ENCODE results near the gene SLC25A15. TPM values are rescaled to one million over a fixed set of nuclear protein-coding genes. Genes with fewer than 3 reads are reported as not detected.

Gene SLC25A15
- total RNA-seq, 1 donor from 2014 or later: 12.2 TPM

DNA sequence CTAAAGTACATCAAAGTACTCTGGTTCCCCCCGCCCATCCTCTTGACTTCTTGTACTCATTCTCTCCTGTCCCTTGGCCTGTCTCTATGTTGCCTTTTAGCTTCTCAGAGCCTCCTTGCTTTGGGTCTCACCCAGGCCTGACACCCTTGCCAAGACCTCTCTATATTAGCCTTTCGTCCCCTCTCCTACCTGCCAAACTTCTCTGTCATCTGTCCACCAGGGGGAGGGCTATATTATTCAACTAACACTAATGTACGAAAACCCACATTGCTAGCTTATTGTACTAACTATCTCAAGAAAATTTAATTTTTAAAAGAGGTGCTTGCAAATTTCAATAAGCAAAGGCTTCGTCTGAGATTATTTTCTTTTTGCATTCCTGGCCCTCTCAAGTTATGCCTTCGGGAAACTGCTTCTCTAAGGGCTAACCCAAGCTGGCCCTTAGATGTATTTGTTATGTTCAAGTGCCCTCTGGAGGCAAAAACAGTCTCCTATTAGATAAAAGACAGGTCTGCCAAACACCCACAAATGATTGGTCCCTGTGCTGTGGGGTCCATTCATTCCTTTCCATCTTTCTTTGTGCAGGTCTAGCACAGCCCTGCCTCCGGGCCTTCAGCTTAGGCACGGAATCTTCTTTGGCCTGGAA, 12.1 kb upstream of the SLC25A15 start:
- Mint-ChIP-seq H3K4me3 (peak overlapping the region; percentile 35), H3K27me3 (ENCODE audit: low read depth) (no peaks in the 10 kb centered on the region), H3K36me3 (no peaks in the 10 kb centered on the region), H3K4me1 (peaks cover 12% of the 10 kb centered on the region), H3K27ac (peak overlapping the region; percentile 86), H3K9me3 (no peaks in the 10 kb centered on the region)
- TF ChIP-seq, protein P1, sequence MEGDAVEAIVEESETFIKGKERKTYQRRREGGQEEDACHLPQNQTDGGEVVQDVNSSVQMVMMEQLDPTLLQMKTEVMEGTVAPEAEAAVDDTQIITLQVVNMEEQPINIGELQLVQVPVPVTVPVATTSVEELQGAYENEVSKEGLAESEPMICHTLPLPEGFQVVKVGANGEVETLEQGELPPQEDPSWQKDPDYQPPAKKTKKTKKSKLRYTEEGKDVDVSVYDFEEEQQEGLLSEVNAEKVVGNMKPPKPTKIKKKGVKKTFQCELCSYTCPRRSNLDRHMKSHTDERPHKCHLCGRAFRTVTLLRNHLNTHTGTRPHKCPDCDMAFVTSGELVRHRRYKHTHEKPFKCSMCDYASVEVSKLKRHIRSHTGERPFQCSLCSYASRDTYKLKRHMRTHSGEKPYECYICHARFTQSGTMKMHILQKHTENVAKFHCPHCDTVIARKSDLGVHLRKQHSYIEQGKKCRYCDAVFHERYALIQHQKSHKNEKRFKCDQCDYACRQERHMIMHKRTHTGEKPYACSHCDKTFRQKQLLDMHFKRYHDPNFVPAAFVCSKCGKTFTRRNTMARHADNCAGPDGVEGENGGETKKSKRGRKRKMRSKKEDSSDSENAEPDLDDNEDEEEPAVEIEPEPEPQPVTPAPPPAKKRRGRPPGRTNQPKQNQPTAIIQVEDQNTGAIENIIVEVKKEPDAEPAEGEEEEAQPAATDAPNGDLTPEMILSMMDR (IDR thresholded peaks at IDR 0.05; ENCODE audit: unreplicated experiment): peak; percentile 70
- no peak for DNase-seq (ENCODE audit: low spot score in 2 of 2, unreplicated experiment in 2 of 2)

DNA sequence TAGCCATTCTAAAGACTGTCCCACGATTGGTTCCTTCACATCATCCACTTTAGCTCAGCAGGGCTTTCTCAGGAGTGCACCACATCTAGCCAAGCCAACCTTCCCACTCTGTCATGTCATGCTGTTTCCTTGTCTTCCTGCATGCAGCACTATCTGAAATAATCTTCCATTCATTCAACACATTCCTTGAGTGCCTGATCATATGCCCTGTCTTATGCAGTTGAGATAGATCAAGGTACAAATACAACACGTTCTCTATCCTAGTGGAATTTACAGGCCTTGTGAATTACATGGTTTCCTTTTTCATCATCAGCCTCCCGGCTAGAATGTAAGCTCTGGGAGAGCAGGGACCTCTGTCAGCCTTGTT, 11.6 kb upstream of the SLC25A15 start:
- no peaks in the 10 kb centered on the region for H3K27me3 Mint-ChIP-seq (ENCODE audit: low read depth)
- H3K36me3 Mint-ChIP-seq: no peaks in the 10 kb centered on the region
- no peak for DNase-seq (ENCODE audit: low spot score in 2 of 2, unreplicated experiment in 2 of 2)
- H3K4me3 Mint-ChIP-seq: no peak overlapping the region
- H3K4me1 Mint-ChIP-seq: peaks cover 12% of the 10 kb centered on the region
- H3K27ac Mint-ChIP-seq: no peak overlapping the region
- TF ChIP-seq, protein P1 (IDR thresholded peaks at IDR 0.05; ENCODE audit: unreplicated experiment): no peak
- no peaks in the 10 kb centered on the region for H3K9me3 Mint-ChIP-seq

DNA sequence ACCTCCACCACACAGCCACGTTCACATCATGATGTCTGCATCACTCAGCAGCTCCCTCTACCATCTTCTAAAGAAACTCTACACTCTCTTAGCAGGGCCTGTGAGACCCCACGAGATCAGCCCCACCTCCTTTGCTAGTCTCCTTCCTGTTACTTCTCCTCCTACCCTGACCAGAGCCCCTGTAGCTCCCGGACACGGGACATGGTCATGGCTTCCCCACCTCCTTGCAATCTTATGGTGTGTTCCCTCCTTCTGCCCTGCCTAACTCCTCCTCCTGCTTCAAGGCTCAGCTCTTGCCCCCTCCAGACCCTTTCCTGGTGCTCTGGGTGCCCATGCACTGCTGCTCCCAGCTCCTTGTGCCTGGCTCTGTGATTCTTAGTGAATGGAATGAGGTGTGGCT, 10.4 kb upstream of the SLC25A15 start:
- Mint-ChIP-seq H3K27me3 (ENCODE audit: low read depth) (no peaks in the 10 kb centered on the region), H3K9me3 (no peaks in the 10 kb centered on the region), H3K4me3 (no peak overlapping the region), H3K36me3 (no peaks in the 10 kb centered on the region), H3K27ac (no peak overlapping the region), H3K4me1 (peaks cover 12% of the 10 kb centered on the region)
- TF ChIP-seq, protein P1 (IDR thresholded peaks at IDR 0.05; ENCODE audit: unreplicated experiment): no peak
- no peak for DNase-seq (ENCODE audit: low spot score in 2 of 2, unreplicated experiment in 2 of 2)

DNA sequence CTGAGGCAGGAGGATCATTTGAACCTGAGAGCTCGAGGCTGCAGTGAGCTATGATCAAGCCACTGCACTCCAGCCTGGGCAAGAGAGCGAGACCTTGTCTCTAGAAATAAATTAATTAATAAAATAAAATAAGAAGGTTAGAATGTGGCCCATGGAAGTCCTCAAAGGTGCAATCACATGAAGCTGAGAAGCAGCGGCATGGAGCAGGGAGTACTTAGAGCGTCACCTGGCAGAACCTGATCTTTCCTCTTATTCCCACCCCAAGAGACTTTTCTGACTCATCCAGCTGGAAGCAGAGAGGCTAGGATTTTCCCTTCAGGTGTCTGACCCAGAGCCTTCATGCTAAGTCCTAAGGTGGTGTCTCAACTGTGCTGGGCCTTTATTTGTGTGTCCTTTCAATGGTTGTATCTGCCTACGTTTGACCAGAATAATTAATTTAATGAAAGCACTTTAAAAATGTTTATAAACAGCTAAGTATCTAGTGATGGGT, 9.6 kb upstream of the SLC25A15 start:
- no peak for DNase-seq (ENCODE audit: low spot score in 2 of 2, unreplicated experiment in 2 of 2)
- no peak overlapping the region for H3K27ac Mint-ChIP-seq
- TF ChIP-seq, protein P1 (IDR thresholded peaks at IDR 0.05; ENCODE audit: unreplicated experiment): no peak
- H3K9me3 Mint-ChIP-seq: no peaks in the 10 kb centered on the region
- peaks cover 12% of the 10 kb centered on the region for H3K4me1 Mint-ChIP-seq
- no peaks in the 10 kb centered on the region for H3K27me3 Mint-ChIP-seq (ENCODE audit: low read depth)
- H3K4me3 Mint-ChIP-seq: no peak overlapping the region
- H3K36me3 Mint-ChIP-seq: no peaks in the 10 kb centered on the region

- Mint-ChIP-seq H3K36me3 (no peaks in the 10 kb centered on the region), H3K27me3 (ENCODE audit: low read depth) (no peaks in the 10 kb centered on the region), H3K4me3 (no peak overlapping the region), H3K4me1 (peaks cover 12% of the 10 kb centered on the region), H3K9me3 (no peaks in the 10 kb centered on the region), H3K27ac (no peak overlapping the region)
- no peak for DNase-seq (ENCODE audit: low spot score in 2 of 2, unreplicated experiment in 2 of 2)
- TF ChIP-seq, protein P1 (IDR thresholded peaks at IDR 0.05; ENCODE audit: unreplicated experiment): no peak
Observed at GRCh38 chr13:40780822-40781401, 8.5 kb upstream of the SLC25A15 start.

Data from mesothelial cell of epicardium (in vitro differentiated cells).